ENCODE measurements around the gene GPATCH8. TPM values are rescaled to one million over a fixed set of nuclear protein-coding genes. Genes with fewer than 3 reads are reported as not detected.
"Not testable (repeated sequence)": the region's sequence is repeated elsewhere in the genome, so short reads cannot be mapped to it uniquely, and the experiment has no call there.

The GPATCH8 gene
- total RNA-seq, 1 donor from 2014 or later: 12.6 TPM

GRCh38 chr17:44397479-44398440 lies 105.4 kb downstream of the GPATCH8 start:
- H3K4me3 ChIP-seq (ENCODE audit: low read depth, low read length): no peak overlapping the region
- DNase-seq (ENCODE audit: low read depth): no peak
- TF ChIP-seq, protein P1, sequence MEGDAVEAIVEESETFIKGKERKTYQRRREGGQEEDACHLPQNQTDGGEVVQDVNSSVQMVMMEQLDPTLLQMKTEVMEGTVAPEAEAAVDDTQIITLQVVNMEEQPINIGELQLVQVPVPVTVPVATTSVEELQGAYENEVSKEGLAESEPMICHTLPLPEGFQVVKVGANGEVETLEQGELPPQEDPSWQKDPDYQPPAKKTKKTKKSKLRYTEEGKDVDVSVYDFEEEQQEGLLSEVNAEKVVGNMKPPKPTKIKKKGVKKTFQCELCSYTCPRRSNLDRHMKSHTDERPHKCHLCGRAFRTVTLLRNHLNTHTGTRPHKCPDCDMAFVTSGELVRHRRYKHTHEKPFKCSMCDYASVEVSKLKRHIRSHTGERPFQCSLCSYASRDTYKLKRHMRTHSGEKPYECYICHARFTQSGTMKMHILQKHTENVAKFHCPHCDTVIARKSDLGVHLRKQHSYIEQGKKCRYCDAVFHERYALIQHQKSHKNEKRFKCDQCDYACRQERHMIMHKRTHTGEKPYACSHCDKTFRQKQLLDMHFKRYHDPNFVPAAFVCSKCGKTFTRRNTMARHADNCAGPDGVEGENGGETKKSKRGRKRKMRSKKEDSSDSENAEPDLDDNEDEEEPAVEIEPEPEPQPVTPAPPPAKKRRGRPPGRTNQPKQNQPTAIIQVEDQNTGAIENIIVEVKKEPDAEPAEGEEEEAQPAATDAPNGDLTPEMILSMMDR (conservative IDR thresholded peaks at IDR 0.05; ENCODE audit: low read depth, low read length): no peak

DNA sequence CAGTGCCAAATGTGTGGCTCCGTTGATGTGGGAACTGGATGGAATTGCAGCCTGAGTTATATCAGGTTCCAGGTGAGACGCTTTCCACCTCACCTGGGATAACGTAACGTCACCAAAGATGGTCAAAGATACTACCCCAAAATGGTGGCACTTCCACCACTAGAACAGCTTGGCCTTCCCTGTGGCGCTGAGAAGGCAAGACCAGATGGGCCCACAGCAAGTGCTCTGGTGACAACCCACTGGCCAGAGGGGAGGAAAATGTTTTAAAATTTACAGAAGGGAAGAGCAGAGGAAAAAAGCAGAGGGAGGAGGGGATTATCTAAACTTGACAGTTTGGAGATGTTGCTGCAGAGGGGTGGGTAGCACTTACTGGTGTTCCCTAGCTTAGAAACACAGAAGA lies 106.3 kb downstream of the GPATCH8 start:
- no peak overlapping the region for H3K4me3 ChIP-seq (ENCODE audit: low read depth, low read length)
- TF ChIP-seq, protein P1 (conservative IDR thresholded peaks at IDR 0.05; ENCODE audit: low read depth, low read length): no peak
- no peak for DNase-seq (ENCODE audit: low read depth)

DNA sequence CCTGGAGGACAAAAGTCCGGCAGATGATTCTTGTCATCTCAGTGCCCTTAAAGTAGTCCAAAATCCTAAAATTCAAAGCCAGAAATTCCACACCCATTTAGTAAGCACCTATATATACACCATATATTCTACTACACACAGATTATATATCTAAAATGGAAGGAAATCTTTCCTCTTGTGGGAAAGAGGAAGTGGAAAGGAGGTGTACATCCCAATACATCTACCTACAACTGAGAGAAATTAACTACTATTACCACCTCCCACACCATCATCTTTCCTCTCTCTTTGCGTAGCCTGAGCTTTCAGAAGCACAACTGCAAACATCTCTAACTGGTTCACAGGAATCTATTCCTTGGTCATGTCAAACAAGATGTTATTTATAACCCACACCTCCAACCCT lies 108.4 kb downstream of the GPATCH8 start:
- TF ChIP-seq, protein P1 (conservative IDR thresholded peaks at IDR 0.05; ENCODE audit: low read depth, low read length): no peak
- no peak for DNase-seq (ENCODE audit: low read depth)

GRCh38 chr17:44394112-44394511 lies 109.1 kb downstream of the GPATCH8 start:
- DNase-seq (ENCODE audit: low read depth); H3K4me3 ChIP-seq (ENCODE audit: low read depth, low read length): not testable (repeated sequence)

More for the DNA sequence above, 108.4 kb downstream of the GPATCH8 start:
- no peak overlapping the region for H3K4me3 ChIP-seq (ENCODE audit: low read depth, low read length)

DNA sequence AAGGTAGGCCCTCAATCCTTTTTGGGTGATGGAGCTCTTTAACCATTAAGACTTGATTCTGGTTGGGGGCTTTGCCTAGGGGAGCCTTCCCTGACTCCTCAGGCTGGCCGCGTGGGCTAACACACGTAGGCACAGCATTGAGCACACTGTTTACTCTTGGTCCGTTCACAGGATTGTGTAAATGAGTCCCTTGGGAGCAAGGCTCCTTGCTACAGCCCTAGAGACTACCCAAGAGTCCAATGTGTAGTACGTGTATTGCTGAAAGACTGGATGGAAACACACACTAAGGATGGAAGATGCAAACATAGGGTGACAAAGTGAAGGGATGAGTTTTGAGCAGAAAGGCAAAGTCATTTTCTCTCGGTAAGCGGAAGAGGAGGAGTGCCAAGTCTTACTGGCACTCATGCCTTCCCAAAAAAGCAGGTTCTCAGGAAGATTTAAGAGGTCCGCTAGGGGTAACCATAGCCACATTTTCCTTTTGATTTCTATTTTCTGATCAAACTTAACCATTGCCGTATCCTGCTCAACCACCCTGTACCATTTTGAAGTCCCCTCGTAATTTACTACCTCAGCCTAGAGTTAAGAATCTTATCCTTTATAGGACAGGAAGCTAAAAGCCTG lies 112.8 kb downstream of the GPATCH8 start:
- no peak for DNase-seq (ENCODE audit: low read depth)
- TF ChIP-seq, protein P1 (conservative IDR thresholded peaks at IDR 0.05; ENCODE audit: low read depth, low read length): no peak
- no peak overlapping the region for H3K4me3 ChIP-seq (ENCODE audit: low read depth, low read length)

DNA sequence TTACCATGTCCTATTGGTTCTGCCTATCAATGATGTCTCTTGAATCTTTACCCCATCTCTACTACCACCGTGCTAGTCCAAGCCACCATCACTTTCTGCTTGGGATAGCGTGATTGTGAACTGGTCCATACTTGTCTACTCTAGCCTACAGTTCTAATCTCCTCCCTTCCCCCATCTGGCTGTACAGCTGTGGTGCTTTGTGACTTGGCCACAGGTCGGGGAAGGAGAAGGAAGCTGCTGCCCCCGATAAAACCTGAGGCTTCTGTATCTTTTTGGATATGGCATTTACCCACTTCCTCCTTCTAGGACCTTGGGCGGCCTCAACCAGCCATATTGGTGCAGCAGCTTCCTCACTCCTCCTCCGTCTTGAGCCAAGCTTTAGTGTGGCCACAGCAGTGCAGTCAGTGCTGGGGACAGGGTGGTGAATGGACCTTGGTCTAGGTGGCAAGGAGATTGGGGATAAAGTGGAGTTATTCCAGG lies 113.4 kb downstream of the GPATCH8 start:
- H3K4me3 ChIP-seq (ENCODE audit: low read depth, low read length): no peak overlapping the region
- TF ChIP-seq, protein P1 (conservative IDR thresholded peaks at IDR 0.05; ENCODE audit: low read depth, low read length): no peak
- DNase-seq (ENCODE audit: low read depth): no peak

DNA sequence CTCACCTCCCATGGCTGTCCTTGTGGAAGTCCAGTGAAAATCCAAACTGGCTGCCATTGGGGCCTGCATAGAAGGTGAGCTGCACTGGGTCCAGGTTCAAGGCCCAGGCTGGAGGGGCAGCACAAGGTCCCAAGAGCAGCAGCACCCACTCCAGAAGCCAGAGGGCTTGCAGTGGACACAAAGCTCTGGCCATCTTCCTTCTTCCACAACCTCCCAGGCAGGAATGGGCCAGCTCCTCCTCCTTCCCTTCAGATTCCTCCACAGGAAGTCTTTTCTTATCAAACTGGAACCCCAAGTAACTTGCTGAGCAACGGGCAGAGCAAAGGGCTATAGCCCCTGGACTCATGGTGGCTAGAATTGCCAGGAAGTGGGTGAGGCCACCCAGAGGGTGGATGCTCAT lies 113.9 kb downstream of the GPATCH8 start, which contains the start of gene ITGA2B:
Gene ITGA2B (minus strand): TSS at position 369 of the 400 bp plus-strand sequence. CDS start 176 bp downstream, at position 193.
- no peak within 1 kb of the TSS for H3K4me3 ChIP-seq (ENCODE audit: low read depth, low read length)
- TF ChIP-seq, protein P1 (conservative IDR thresholded peaks at IDR 0.05; ENCODE audit: low read depth, low read length): no peak
- DNase-seq (ENCODE audit: low read depth): no peak

Measured in epithelial cell of proximal tubule (primary cell).